ENCODE measurements around the gene ADGRL3. TPM values are rescaled to one million over a fixed set of nuclear protein-coding genes. Genes with fewer than 3 reads are reported as not detected.
"Not testable (repeated sequence)": the region's sequence is repeated elsewhere in the genome, so short reads cannot be mapped to it uniquely, and the experiment has no call there.

ADGRL3 gene
- total RNA-seq, 1 donor: under 0.01 TPM

- H3K4me3 ChIP-seq (ENCODE audit: low read depth, low read length): no peak overlapping the region
- no peak for DNase-seq (ENCODE audit: low read depth)
- TF ChIP-seq CTCF (IDR thresholded peaks at IDR 0.05; ENCODE audit: insufficient read depth, low read length): no peak
Observed at GRCh38 chr4:61827907-61828391, 627.8 kb downstream of the ADGRL3 start.

- no peak for DNase-seq (ENCODE audit: low read depth)
- H3K4me3 ChIP-seq (ENCODE audit: low read depth, low read length): no peak overlapping the region
- no peak for TF ChIP-seq CTCF (IDR thresholded peaks at IDR 0.05; ENCODE audit: insufficient read depth, low read length)
Observed at GRCh38 chr4:61828960-61829359, 628.8 kb downstream of the ADGRL3 start.

GRCh38 chr4:61831987-61832386, 631.9 kb downstream of the ADGRL3 start:
- TF ChIP-seq CTCF (IDR thresholded peaks at IDR 0.05; ENCODE audit: insufficient read depth, low read length): no peak
- H3K4me3 ChIP-seq (ENCODE audit: low read depth, low read length): no peak overlapping the region
- no peak for DNase-seq (ENCODE audit: low read depth)

- DNase-seq (ENCODE audit: low read depth): no peak
- TF ChIP-seq CTCF (IDR thresholded peaks at IDR 0.05; ENCODE audit: insufficient read depth, low read length): no peak
- H3K4me3 ChIP-seq (ENCODE audit: low read depth, low read length): no peak overlapping the region
Observed at GRCh38 chr4:61837395-61837794, 637.3 kb downstream of the ADGRL3 start.

GRCh38 chr4:61838072-61838471, 637.9 kb downstream of the ADGRL3 start:
- DNase-seq (ENCODE audit: low read depth): no peak
- no peak for TF ChIP-seq CTCF (IDR thresholded peaks at IDR 0.05; ENCODE audit: insufficient read depth, low read length)

GRCh38 chr4:61841714-61842113, 641.6 kb downstream of the ADGRL3 start:
- H3K4me3 ChIP-seq (ENCODE audit: low read depth, low read length): no peak overlapping the region
- DNase-seq (ENCODE audit: low read depth): no peak
- TF ChIP-seq CTCF (IDR thresholded peaks at IDR 0.05; ENCODE audit: insufficient read depth, low read length): no peak

More at GRCh38 chr4:61838072-61838471, 637.9 kb downstream of the ADGRL3 start:
- H3K4me3 ChIP-seq (ENCODE audit: low read depth, low read length): no peak overlapping the region

GRCh38 chr4:61851126-61851525, 651.0 kb downstream of the ADGRL3 start:
- no peak for DNase-seq (ENCODE audit: low read depth)
- TF ChIP-seq CTCF (IDR thresholded peaks at IDR 0.05; ENCODE audit: insufficient read depth, low read length): no peak
- no peak overlapping the region for H3K4me3 ChIP-seq (ENCODE audit: low read depth, low read length)

GRCh38 chr4:61852105-61852504, 652.0 kb downstream of the ADGRL3 start:
- not testable (repeated sequence) for DNase-seq (ENCODE audit: low read depth); H3K4me3 ChIP-seq (ENCODE audit: low read depth, low read length)
